GM12878 (cell line): ENCODE measurements around the gene TOP2A. TPM values are rescaled to one million over a fixed set of nuclear protein-coding genes. Genes with fewer than 3 reads are reported as not detected.
A peak's percentile ranks its signal among the peaks of the same experiment; 100 is the strongest.
"Not testable (repeated sequence)": the region's sequence is repeated elsewhere in the genome, so short reads cannot be mapped to it uniquely, and the experiment has no call there.

Experiments used
- ATAC-seq: fragments of 200-7000 bp; cut with Tn5 transposase; 3 replicates; pipeline ENCODE4 v1.9.1; 2020; ENCODE audit warnings: mild to moderate bottlenecking, moderate library complexity
- BruUV-seq: library from RNA; stranded (reverse); fragments of 400-500 nt; replicated peaks from 2 replicates; lab custom pipeline; 2021; lab: Mats Ljungman, UMichigan
- CTCF ChIA-PET: fragments of 300-600 bp; sonication (Branson Sonifier 250); formaldehyde crosslinking; extraction: SDS; loops from one replicate; lab custom pipeline; 2021; ENCODE audit warnings: inconsistent platforms; lab: Yijun Ruan, JAX
- POLR2A ChIA-PET: fragments of 350-600 bp; formaldehyde crosslinking; extraction: SDS; loops from one replicate; lab custom pipeline; 2021; ENCODE audit warnings: inconsistent platforms; lab: Charles Lee
- RAD21 ChIA-PET: fragments of 300-600 bp; sonication (Branson Sonifier 250); formaldehyde crosslinking; loops from one replicate; lab custom pipeline; 2023; ENCODE audit warnings: antibody characterized with exemption; ENCODE audit not compliant: unreplicated experiment; lab: Charles Lee
- SMC1A ChIA-PET: fragments of 300-600 bp; sonication (Branson Sonifier 250); formaldehyde crosslinking; loops from one replicate; lab custom pipeline; 2023; ENCODE audit not compliant: unreplicated experiment, uncharacterized antibody; lab: Charles Lee
- DNase-seq: peaks from one replicate; pipeline ENCODE4 v3.0.0-alpha.2; 2011; ENCODE audit warnings: low read depth, low spot score
- FAIRE-seq: peaks from 3 replicates; lab custom pipeline; 2011; peaks lifted over from hg19 to GRCh38; lab: Jason Lieb, UNC
- H2AFZ ChIP-seq: 2 replicates; pipeline ENCODE4 v1.6.0; 2011; ENCODE audit warnings: low read depth, low read length, control low read depth; ENCODE audit not compliant: control insufficient read depth
- H3K27ac ChIP-seq: 2 replicates; pipeline ENCODE4 v1.5.1; 2011; ENCODE audit warnings: control low read depth; ENCODE audit not compliant: control insufficient read depth, insufficient read depth
- H3K27me3 ChIP-seq, 2 experiments: replicated peaks in 1 of 2; 2 replicates each; pipeline versions ENCODE4 v1.6.0 to v1.6.1; 2011; ENCODE audit warnings: low read length in 1 of 2; ENCODE audit not compliant: control insufficient read depth in 2 of 2, insufficient read depth in 2 of 2
- H3K36me3 ChIP-seq, 2 experiments: 2 replicates each; pipeline ENCODE4 v1.5.1; 2011; ENCODE audit warnings: low read length in 1 of 2; ENCODE audit not compliant: control insufficient read depth in 2 of 2, insufficient read depth in 2 of 2
- H3K4me1 ChIP-seq: 2 replicates; pipeline ENCODE4 v1.6.1; 2011; ENCODE audit warnings: mild to moderate bottlenecking, low read length, moderate library complexity, mixed read lengths; ENCODE audit not compliant: control insufficient read depth, insufficient read depth
- H3K4me2 ChIP-seq: 2 replicates; pipeline ENCODE4 v1.6.0; 2011; ENCODE audit warnings: control low read depth; ENCODE audit not compliant: control insufficient read depth, insufficient read depth
- H3K4me3 ChIP-seq: fragments of 200-600 bp; sonication (generic); 2 replicates; pipeline ENCODE4 v1.5.1; 2016
- H3K79me2 ChIP-seq: 2 replicates; pipeline ENCODE4 v1.6.0; 2011; ENCODE audit warnings: low read length; ENCODE audit not compliant: control insufficient read depth, insufficient read depth
- H3K9ac ChIP-seq: 2 replicates; pipeline ENCODE4 v1.8.0; 2011; ENCODE audit warnings: low read length, control low read depth, mixed read lengths; ENCODE audit not compliant: control insufficient read depth, insufficient read depth
- H3K9me3 ChIP-seq: replicated peaks from 3 replicates; pipeline ENCODE4 v1.5.1; 2011; ENCODE audit warnings: mild to moderate bottlenecking, low read length; ENCODE audit not compliant: control insufficient read depth, insufficient read depth
- H4K20me1 ChIP-seq: 2 replicates; pipeline ENCODE4 v1.6.0; 2011; ENCODE audit not compliant: control insufficient read depth, insufficient read depth
- CTCF ChIP-seq, 3 experiments: IDR thresholded peaks in 2 of 3; conservative IDR thresholded peaks in 1 of 3; 2 replicates each; pipeline ENCODE4 v1.5.1; 2011; ENCODE audit warnings: low read depth in 3 of 3, low read length in 3 of 3, mild to moderate bottlenecking in 3 of 3, control low read depth in 2 of 3, moderate library complexity in 2 of 3, inconsistent platforms in 1 of 3, mixed read lengths in 1 of 3; ENCODE audit not compliant: control insufficient read depth in 2 of 3, insufficient read depth in 1 of 3; ENCODE audit errors: extremely low read depth in 1 of 3
- HDGF ChIP-seq: fragments of 450-650 bp; IDR thresholded peaks from 2 replicates; pipeline ENCODE4 v1.6.1; 2016; ENCODE audit warnings: antibody characterized with exemption
- RAD21 ChIP-seq: IDR thresholded peaks from 2 replicates; pipeline ENCODE4 v1.6.1; 2011; ENCODE audit warnings: mild to moderate bottlenecking, low read depth, low read length, moderate library complexity; ENCODE audit not compliant: insufficient read depth
- SMC3 ChIP-seq: IDR thresholded peaks from 2 replicates; pipeline ENCODE4 v1.6.1; 2011; ENCODE audit warnings: low read length, improper control_type of control experiment, borderline replicate concordance
- WGBS: methylation state at CpG from one replicate; pipeline ENCODE4 v1.1.6; 2016; ENCODE audit warnings: low lambda C conversion rate; ENCODE audit not compliant: insufficient replicate concordance, insufficient coverage; ENCODE audit errors: missing lambda C conversion rate; 5-methylcytosine and 5-hydroxymethylcytosine counted together
- in situ Hi-C: fragments of 300-500 bp; cut with MboI; formaldehyde crosslinking; loops from 9 replicates; pipeline ENCODE4 v1.14.3; 2018; ENCODE audit warnings: mixed read lengths
- intact Hi-C: fragments of 100-400 bp; cut with micrococcal nuclease; formaldehyde crosslinking; loops from one replicate; pipeline ENCODE4 v1.14.2; 2022; ENCODE audit not compliant: unreplicated experiment
- polyA plus RNA-seq, 11 experiments: library from polyadenylated mRNA; depleted of rRNA in 4 of 11; unstranded in 6 of 11; stranded (reverse) in 5 of 11; fragments of >200 nt; fragmentation: Nextera tagmentation in 4 of 11; fragmentation: Illumina TruSeq in 1 of 11; extraction: Ambion mirVana in 4 of 11; extraction: Trizol in 1 of 11; gene quantifications; 1 replicate in 1 of 11; 2 replicates in 10 of 11; pipeline versions ENCODE4 v1.2.1 to v1.2.3, GENCODE V29; 2011 to 2016; ENCODE audit warnings: inconsistent platforms in 2 of 11, missing spikeins in 2 of 11, low read depth in 1 of 11
- total RNA-seq, 4 experiments: library from RNA; depleted of rRNA in 3 of 4; stranded (reverse); fragments of >200 nt in 3 of 4; fragmentation: Illumina TruSeq in 1 of 4; extraction: Trizol in 1 of 4; gene quantifications; 2 replicates each; pipeline versions ENCODE4 v1.2.1 to v1.2.3, GENCODE V29; 2013 to 2021

The TOP2A gene
- total and polyA plus RNA-seq, 10 of the 15 experiments (the other 5 are each of a cell fraction or from before 2014, with no cell fraction given): 117 to 275 (median 232) TPM

GRCh38 chr17:40415390-40415789, 2.3 kb downstream of the TOP2A start:
- Histone ChIP-seq H3K27ac (no peak overlapping the region), H3K4me2 (peak overlapping the region; percentile 69; the same call in 1 of the 2 replicates), H3K9ac (no peak overlapping the region), H3K79me2 (peaks cover 30% of the 10 kb centered on the region), H4K20me1 (no peaks in the 10 kb centered on the region), H3K4me1 (no peaks in the 10 kb centered on the region; the same call in 1 of the 2 replicates), H3K9me3 (no peaks in the 10 kb centered on the region), H3K27me3 (no peaks in the 10 kb centered on the region), H3K4me3 (no peak overlapping the region), H2AFZ (no peak overlapping the region), H3K36me3 (peaks cover 0 to 14% of the 10 kb centered on the region in 2 experiments; a peak in 2 of 4 replicates)
- BruUV-seq: no TSS peak
- 77% methylated on average over 3 of the region's 3 CpGs for WGBS
- FAIRE-seq: no peak
- in situ Hi-C loops: no loop called here
- DNase-seq: no peak
- SMC1A ChIA-PET: interaction anchor here (0.6 to 10.1 kb wide), 13 partner anchors 8 to 200 kb away, joined by 3 to 106 read pairs (median 4); no protein-coding TSS in a partner anchor
- CTCF ChIA-PET: interaction anchor here (0.6 to 5.5 kb wide), 34 partner anchors 8 to 259 kb away, joined by 3 to 86 read pairs (median 5); partner anchors contain the start of genes IGFBP4 and RARA
- RAD21 ChIA-PET: interaction anchor here (0.9 to 4.8 kb wide), 6 partner anchors 33 to 118 kb away, joined by 3 to 88 read pairs (median 5); no protein-coding TSS in a partner anchor
- TF ChIP-seq RAD21 (peak; percentile 56), HDGF (no peak), SMC3 (peak; percentile 45; the same call in 1 of the 2 replicates), CTCF (IDR thresholded peaks at IDR 0.05 in 2 of 3, conservative IDR thresholded peaks at IDR 0.05 in 1 of 3; ENCODE audit: control insufficient read depth in 2 of 3, extremely low read depth in 1 of 3, insufficient read depth in 1 of 3, low read depth in 3 of 3, low read length in 3 of 3) (peak; percentile 53 to 61 (median 60))
- POLR2A ChIA-PET: interaction anchor here (1.1 to 3.8 kb wide), 4 partner anchors 15 to 124 kb away, joined by 3 to 21 read pairs (median 10); no protein-coding TSS in a partner anchor
- ATAC-seq: no peak
- intact Hi-C loops: loop anchor here (10.0 kb wide), 1 partner anchor 101 kb away; no protein-coding TSS in a partner anchor

DNA sequence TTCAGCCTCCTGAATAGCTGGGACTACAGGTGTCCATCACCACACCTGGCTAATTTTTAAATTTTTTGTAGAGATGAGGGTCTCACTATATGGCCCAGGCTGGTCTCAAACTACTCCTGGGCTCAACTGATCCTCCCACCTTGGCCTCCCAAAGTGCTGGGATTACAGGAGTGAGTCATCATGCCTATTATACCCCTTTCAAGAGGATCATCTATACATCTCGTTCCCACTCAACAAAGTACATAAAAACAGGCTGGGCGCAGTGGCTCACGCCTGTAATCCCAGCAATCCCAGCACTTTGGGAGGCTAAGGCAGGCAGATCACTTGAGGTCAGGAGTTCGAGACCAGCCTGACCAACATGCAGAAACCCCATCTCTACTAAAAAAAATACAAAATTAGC, 3.4 kb downstream of the TOP2A start:
- ATAC-seq, H3K27ac ChIP-seq, DNase-seq, H3K9ac ChIP-seq, H3K4me1 ChIP-seq, H3K4me2 ChIP-seq, FAIRE-seq, H2AFZ ChIP-seq, in situ Hi-C loops, H3K9me3 ChIP-seq, H3K27me3 ChIP-seq, BruUV-seq, H4K20me1 ChIP-seq, H3K4me3 ChIP-seq: not testable (repeated sequence)
- intact Hi-C loops: loop anchor here (10.0 kb wide), 1 partner anchor 100 kb away; no protein-coding TSS in a partner anchor
- peaks cover 30% of the 10 kb centered on the region for H3K79me2 ChIP-seq
- H3K36me3 ChIP-seq: peaks cover 3 to 19% of the 10 kb centered on the region in 2 experiments
- 100% methylated on average over 4 of the region's 4 CpGs for WGBS
- RAD21 ChIA-PET: interaction anchor here (1.0 to 4.8 kb wide), 4 partner anchors 34 to 119 kb away, joined by 3 to 88 read pairs (median 4); no protein-coding TSS in a partner anchor
- CTCF ChIA-PET: interaction anchor here (0.5 to 5.5 kb wide), 19 partner anchors 11 to 632 kb away, joined by 3 to 86 read pairs (median 5); partner anchors contain the start of gene RARA
- POLR2A ChIA-PET: interaction anchor here (0.6 to 1.1 kb wide), 2 partner anchors 14 to 132 kb away, joined by 3 to 4 read pairs; no protein-coding TSS in a partner anchor
- SMC1A ChIA-PET: interaction anchor here (3.4 to 10.1 kb wide), 4 partner anchors 9 to 119 kb away, joined by 12 to 106 read pairs (median 36); no protein-coding TSS in a partner anchor
